Measurements from ENCODE around the gene NMNAT2. TPM values are rescaled to one million over a fixed set of nuclear protein-coding genes. Genes with fewer than 3 reads are reported as not detected.

NMNAT2 gene
- total and polyA plus RNA-seq, 2 of the 13 experiments (the other 11 are each of a cell fraction or from before 2014, with no cell fraction given), result not detected

DNA sequence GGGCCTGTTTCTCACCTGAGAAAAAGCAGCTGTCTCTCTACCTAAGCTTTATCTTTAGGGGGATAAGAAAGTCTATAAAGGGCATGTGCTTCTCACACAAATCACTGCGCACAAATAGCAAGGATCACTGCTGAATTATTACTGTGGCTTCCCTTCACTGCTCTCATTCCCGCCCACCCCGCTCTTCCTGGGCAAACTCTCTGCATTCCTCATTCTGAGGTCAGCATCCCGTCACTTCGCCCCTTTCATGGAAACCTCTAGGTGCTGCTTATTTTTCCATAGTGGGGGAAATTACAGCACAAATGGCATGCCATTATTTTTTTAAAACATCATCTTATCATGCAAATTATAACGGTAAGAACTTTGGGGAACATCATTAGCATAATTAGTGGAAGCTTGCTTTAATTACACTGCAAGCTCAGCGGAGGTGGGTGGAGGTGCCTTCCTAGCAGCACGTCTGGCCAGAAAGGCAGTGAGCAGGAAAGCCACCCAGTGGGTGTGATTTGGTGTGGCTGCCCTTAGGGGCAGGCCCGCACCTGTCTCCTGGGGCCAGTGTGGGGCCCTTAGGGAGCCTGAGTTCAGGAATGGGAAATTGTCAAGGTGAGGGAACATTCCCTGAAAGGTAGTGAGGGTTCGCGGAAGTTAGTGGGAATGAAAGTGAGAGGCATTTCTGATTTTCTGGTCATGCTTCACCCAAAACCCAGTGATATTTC is 126.2 kb downstream of the NMNAT2 start:
- Histone ChIP-seq H4K20me1 (ENCODE audit: insufficient read depth, low read length) (no peaks in the 10 kb centered on the region), H3K9me3 (ENCODE audit: low read length) (no peaks in the 10 kb centered on the region), H3K27me3 (ENCODE audit: control insufficient read depth in 1 of 2, insufficient read depth in 2 of 2, low read length in 2 of 2) (peaks cover 1 to 3% of the 10 kb centered on the region in 2 experiments; a peak in 3 of 5 replicates), H2AFZ (ENCODE audit: low read length) (no peak overlapping the region), H3K27ac (ENCODE audit: extremely low read length, insufficient read depth, low read length) (no peak overlapping the region), H3K9ac (ENCODE audit: insufficient read depth, low read depth, low read length) (no peak overlapping the region), H3K36me3 (replicated peaks in 1 of 2; ENCODE audit: control insufficient read depth in 1 of 2, insufficient read depth in 2 of 2, low read length in 2 of 2) (no peaks in the 10 kb centered on the region), H3K4me1 (ENCODE audit: insufficient read depth, low read length) (no peaks in the 10 kb centered on the region), H3K4me3 (replicated peaks in 1 of 3; ENCODE audit: insufficient read depth in 1 of 3, low read depth in 2 of 3, low read length in 3 of 3) (no peak overlapping the region), H3K79me2 (ENCODE audit: insufficient read depth, low read length) (no peaks in the 10 kb centered on the region), H3K4me2 (ENCODE audit: low read depth, low read length) (no peak overlapping the region)
- ChIA-PET POLR2A (no interaction called here), CTCF (ENCODE audit: low intra/inter-chr PET ratio, low total read pairs) (no interaction called here)
- FAIRE-seq (no peak), ATAC-seq (no peak), DNase-seq (ENCODE audit: low spot score) (no peak)
- no TSS peak for BruUV-seq (replicated peaks)
- WGBS (ENCODE audit: low lambda C conversion rate), result 58% methylated on average over 11 of the region's 11 CpGs
- no peak for TF ChIP-seq ZC3H13 (CRISPR knock-in tag; IDR thresholded peaks at IDR 0.05)
- no peak for TF ChIP-seq ZBTB7A (CRISPR knock-in tag; IDR thresholded peaks at IDR 0.05)
- TF ChIP-seq, protein P1, sequence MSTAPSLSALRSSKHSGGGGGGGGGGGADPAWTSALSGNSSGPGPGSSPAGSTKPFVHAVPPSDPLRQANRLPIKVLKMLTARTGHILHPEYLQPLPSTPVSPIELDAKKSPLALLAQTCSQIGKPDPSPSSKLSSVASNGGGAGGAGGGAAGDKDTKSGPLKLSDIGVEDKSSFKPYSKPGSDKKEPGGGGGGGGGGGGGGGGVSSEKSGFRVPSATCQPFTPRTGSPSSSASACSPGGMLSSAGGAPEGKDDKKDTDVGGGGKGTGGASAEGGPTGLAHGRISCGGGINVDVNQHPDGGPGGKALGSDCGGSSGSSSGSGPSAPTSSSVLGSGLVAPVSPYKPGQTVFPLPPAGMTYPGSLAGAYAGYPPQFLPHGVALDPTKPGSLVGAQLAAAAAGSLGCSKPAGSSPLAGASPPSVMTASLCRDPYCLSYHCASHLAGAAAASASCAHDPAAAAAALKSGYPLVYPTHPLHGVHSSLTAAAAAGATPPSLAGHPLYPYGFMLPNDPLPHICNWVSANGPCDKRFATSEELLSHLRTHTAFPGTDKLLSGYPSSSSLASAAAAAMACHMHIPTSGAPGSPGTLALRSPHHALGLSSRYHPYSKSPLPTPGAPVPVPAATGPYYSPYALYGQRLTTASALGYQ (CRISPR knock-in tag; IDR thresholded peaks at IDR 0.05), result no peak
- TF ChIP-seq KLF15 (CRISPR knock-in tag; IDR thresholded peaks at IDR 0.05; ENCODE audit: borderline replicate concordance), result no peak
- no peak for TF ChIP-seq MTA1 (CRISPR knock-in tag; IDR thresholded peaks at IDR 0.05; ENCODE audit: borderline replicate concordance)
- TF ChIP-seq RBM39 (IDR thresholded peaks at IDR 0.05; ENCODE audit: low read depth, low read length, poor library complexity, severe bottlenecking), result no peak
- TF ChIP-seq ZNF557 (CRISPR knock-in tag; IDR thresholded peaks at IDR 0.05), result no peak
- no peak for TF ChIP-seq ZNF788 (CRISPR knock-in tag; IDR thresholded peaks at IDR 0.05; ENCODE audit: borderline replicate concordance)
- no peak for TF ChIP-seq ZNF496 (CRISPR knock-in tag; IDR thresholded peaks at IDR 0.05; ENCODE audit: insufficient replicate concordance)
- TF ChIP-seq ELF3 (CRISPR knock-in tag; IDR thresholded peaks at IDR 0.05), result no peak
- TF ChIP-seq FOXC1 (CRISPR knock-in tag; IDR thresholded peaks at IDR 0.05; ENCODE audit: borderline replicate concordance), result no peak
- TF ChIP-seq ZNF468 (CRISPR knock-in tag; IDR thresholded peaks at IDR 0.05), result no peak
- TF ChIP-seq, protein P2, sequence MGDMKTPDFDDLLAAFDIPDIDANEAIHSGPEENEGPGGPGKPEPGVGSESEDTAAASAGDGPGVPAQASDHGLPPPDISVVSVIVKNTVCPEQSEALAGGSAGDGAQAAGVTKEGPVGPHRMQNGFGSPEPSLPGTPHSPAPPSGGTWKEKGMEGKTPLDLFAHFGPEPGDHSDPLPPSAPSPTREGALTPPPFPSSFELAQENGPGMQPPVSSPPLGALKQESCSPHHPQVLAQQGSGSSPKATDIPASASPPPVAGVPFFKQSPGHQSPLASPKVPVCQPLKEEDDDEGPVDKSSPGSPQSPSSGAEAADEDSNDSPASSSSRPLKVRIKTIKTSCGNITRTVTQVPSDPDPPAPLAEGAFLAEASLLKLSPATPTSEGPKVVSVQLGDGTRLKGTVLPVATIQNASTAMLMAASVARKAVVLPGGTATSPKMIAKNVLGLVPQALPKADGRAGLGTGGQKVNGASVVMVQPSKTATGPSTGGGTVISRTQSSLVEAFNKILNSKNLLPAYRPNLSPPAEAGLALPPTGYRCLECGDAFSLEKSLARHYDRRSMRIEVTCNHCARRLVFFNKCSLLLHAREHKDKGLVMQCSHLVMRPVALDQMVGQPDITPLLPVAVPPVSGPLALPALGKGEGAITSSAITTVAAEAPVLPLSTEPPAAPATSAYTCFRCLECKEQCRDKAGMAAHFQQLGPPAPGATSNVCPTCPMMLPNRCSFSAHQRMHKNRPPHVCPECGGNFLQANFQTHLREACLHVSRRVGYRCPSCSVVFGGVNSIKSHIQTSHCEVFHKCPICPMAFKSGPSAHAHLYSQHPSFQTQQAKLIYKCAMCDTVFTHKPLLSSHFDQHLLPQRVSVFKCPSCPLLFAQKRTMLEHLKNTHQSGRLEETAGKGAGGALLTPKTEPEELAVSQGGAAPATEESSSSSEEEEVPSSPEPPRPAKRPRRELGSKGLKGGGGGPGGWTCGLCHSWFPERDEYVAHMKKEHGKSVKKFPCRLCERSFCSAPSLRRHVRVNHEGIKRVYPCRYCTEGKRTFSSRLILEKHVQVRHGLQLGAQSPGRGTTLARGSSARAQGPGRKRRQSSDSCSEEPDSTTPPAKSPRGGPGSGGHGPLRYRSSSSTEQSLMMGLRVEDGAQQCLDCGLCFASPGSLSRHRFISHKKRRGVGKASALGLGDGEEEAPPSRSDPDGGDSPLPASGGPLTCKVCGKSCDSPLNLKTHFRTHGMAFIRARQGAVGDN (CRISPR knock-in tag; IDR thresholded peaks at IDR 0.05), result no peak
- in situ Hi-C loops (cut with HindIII; ENCODE audit: extremely low pct_ligation_motif_present, low pct_unique_long_range_greater_than_20kb), result loop anchor here (25.0 kb wide), 1 partner anchor 270 kb away; no protein-coding TSS in a partner anchor
- intact Hi-C loops (cut with micrococcal nuclease; ENCODE audit: unreplicated experiment), result no loop called here

All from HepG2 (cell line).